Colonic mucosa (tissue), 4 donors: ENCODE data around the gene FRRS1. TPM values are rescaled to one million over a fixed set of nuclear protein-coding genes. Genes with fewer than 3 reads are reported as not detected.

Experiments
- DNase-seq: peaks from one replicate; pipeline ENCODE4 v3.0.0-alpha.2; 2020
- H3K27ac ChIP-seq: fragments of 200-600 bp; one replicate; pipeline ENCODE4 v1.8.0; 2021
- H3K27me3 ChIP-seq: fragments of 200-600 bp; one replicate; pipeline ENCODE4 v1.8.0; 2021
- H3K36me3 ChIP-seq: fragments of 200-600 bp; one replicate; pipeline ENCODE4 v1.8.0; 2021
- H3K4me1 ChIP-seq: fragments of 200-600 bp; one replicate; pipeline ENCODE4 v1.8.0; 2021; ENCODE audit warnings: mild to moderate bottlenecking
- H3K4me3 ChIP-seq: fragments of 200-600 bp; one replicate; pipeline ENCODE4 v1.8.0; 2021
- H3K9ac ChIP-seq, 2 donors: one replicate each; pipeline ENCODE4 v1.7.0; 2013; ENCODE audit warnings: control low read depth in 2 of 2, low read depth in 2 of 2, low read length in 2 of 2
- H3K9me3 ChIP-seq: fragments of 200-600 bp; one replicate; pipeline ENCODE4 v1.8.0; 2021
- intact Hi-C: fragments of 100-400 bp; cut with DNase I; formaldehyde crosslinking; loops from one replicate; pipeline ENCODE4 v1.14.1; 2022
- total RNA-seq, 2 donors: library from RNA; stranded (reverse); fragmentation: NEBNext Ultra II Directional in 1 of 2; extraction: Animal tissue kit (Norgen Biotek cat#: 25700) in 1 of 2; gene quantifications; one replicate each; pipeline ENCODE4 v1.2.1, GENCODE V29; 2021
- TF ChIP-seq, protein P1 (sequence below): fragments of 200-600 bp; IDR thresholded peaks from one replicate; pipeline ENCODE4 v1.8.0; 2022; ENCODE audit warnings: antibody characterized with exemption, mild to moderate bottlenecking
- donor health status: healthy.
- donor health status: DM: no; HTN: no; CAD: no.
- donor health status: DM: no; HTN: no; CAD: no.

Gene FRRS1
- total RNA-seq, 2 donors from 2014 or later, result 16.7 to 17.1 TPM

DNA sequence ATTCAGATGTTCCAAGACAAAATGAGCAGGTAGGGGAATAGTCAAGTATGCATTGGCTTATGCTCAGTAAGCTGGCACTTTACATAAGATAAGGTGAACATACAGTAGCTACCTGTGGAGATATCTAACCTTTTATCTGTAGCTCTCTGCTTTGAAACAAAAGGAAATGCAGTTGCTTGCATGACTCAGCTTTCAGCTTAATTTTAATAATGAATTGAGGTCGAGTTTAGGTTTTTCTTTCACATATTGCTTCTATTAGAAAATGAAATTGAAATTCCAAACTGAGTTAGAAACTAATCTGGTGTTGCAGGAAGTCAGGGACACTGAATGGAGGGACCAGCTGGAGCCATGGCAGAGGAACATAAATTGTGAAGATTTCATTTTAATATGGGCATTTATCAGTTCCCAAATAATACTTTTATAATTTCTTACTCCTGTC is 8.3 kb downstream of the FRRS1 start:
- no peaks in the 10 kb centered on the region for H3K4me1 ChIP-seq

DNA sequence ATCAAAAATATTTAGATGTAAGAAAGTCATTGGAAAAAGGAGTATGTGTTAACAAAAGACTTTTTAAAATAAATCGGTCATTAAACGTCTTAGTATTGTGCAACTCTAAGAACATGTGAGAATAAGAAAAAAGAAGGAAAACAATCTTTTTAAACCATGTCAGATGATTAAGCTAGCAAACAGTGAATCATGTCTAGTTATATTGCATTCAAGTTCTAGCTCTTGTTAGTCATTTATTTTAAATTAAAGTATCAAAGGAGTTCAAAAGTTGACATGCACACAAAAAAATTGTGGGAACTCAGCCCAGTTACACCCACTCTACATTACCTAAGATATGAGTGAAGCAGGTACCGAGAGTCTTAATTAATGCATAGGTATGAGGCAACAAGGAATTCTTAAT is 9.8 kb downstream of the FRRS1 start:
- no peak overlapping the region for H3K9ac ChIP-seq
- H3K9me3 ChIP-seq, result no peaks in the 10 kb centered on the region
- H3K36me3 ChIP-seq, result no peaks in the 10 kb centered on the region
- no peak overlapping the region for H3K4me3 ChIP-seq
- H3K27ac ChIP-seq, result no peak overlapping the region
- intact Hi-C loops, result no loop called here
- no peaks in the 10 kb centered on the region for H3K4me1 ChIP-seq
- no peak for DNase-seq
- H3K27me3 ChIP-seq, result no peaks in the 10 kb centered on the region
- TF ChIP-seq, protein P1, sequence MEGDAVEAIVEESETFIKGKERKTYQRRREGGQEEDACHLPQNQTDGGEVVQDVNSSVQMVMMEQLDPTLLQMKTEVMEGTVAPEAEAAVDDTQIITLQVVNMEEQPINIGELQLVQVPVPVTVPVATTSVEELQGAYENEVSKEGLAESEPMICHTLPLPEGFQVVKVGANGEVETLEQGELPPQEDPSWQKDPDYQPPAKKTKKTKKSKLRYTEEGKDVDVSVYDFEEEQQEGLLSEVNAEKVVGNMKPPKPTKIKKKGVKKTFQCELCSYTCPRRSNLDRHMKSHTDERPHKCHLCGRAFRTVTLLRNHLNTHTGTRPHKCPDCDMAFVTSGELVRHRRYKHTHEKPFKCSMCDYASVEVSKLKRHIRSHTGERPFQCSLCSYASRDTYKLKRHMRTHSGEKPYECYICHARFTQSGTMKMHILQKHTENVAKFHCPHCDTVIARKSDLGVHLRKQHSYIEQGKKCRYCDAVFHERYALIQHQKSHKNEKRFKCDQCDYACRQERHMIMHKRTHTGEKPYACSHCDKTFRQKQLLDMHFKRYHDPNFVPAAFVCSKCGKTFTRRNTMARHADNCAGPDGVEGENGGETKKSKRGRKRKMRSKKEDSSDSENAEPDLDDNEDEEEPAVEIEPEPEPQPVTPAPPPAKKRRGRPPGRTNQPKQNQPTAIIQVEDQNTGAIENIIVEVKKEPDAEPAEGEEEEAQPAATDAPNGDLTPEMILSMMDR, result no peak

More for the DNA sequence above, 8.3 kb downstream of the FRRS1 start:
- no peaks in the 10 kb centered on the region for H3K36me3 ChIP-seq
- no peaks in the 10 kb centered on the region for H3K27me3 ChIP-seq
- TF ChIP-seq, protein P1, result no peak
- H3K4me3 ChIP-seq, result no peak overlapping the region
- DNase-seq, result no peak
- intact Hi-C loops, result no loop called here
- no peak overlapping the region for H3K9ac ChIP-seq
- H3K27ac ChIP-seq, result no peak overlapping the region
- H3K9me3 ChIP-seq, result no peaks in the 10 kb centered on the region

DNA sequence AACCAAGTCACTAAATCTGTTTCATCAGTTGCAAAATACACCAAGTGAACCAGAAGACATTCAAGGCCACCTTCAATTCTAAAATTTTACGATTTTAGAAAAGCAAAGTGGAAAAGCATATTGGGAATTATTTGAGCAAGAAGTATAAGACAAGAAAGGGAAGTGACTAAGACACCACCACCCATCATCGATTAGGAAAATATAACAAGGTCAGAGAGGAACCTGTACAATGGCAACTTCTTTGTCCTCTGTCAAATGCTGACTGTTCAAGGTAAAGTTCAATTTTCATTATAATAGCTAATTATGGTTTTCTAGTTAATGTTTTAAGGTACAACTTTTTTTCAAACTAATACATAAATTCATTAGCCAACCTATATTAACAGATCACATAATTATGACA is 10.8 kb downstream of the FRRS1 start:
- Histone ChIP-seq H3K36me3 (no peaks in the 10 kb centered on the region), H3K4me1 (no peaks in the 10 kb centered on the region), H3K9me3 (no peaks in the 10 kb centered on the region), H3K27me3 (no peaks in the 10 kb centered on the region), H3K9ac (no peak overlapping the region), H3K27ac (no peak overlapping the region), H3K4me3 (no peak overlapping the region)
- no peak for DNase-seq
- TF ChIP-seq, protein P1, result no peak
- intact Hi-C loops, result no loop called here

DNA sequence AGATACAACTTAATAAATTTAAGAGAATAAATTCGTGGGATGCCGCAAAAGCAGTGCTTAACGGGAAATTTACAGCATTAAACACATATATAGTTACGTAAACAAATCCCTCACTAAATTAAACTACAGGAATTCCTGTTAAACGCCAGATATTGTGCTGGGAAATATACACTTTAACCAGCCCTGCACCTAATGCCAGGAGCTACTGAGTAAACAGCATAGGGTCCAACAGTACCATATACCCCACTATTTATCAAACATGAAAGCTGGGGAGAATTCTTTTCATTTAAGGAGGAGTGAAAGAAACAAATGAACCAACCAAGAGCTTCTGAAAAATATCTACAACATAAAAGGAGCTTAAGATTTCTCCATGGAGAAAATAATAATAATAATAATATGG is 11.7 kb downstream of the FRRS1 start:
- TF ChIP-seq, protein P1, result no peak
- Histone ChIP-seq H3K4me1 (no peaks in the 10 kb centered on the region), H3K9me3 (no peaks in the 10 kb centered on the region), H3K27ac (no peak overlapping the region), H3K36me3 (no peaks in the 10 kb centered on the region), H3K27me3 (no peaks in the 10 kb centered on the region), H3K9ac (no peak overlapping the region), H3K4me3 (no peak overlapping the region)
- no peak for DNase-seq
- intact Hi-C loops, result no loop called here

DNA sequence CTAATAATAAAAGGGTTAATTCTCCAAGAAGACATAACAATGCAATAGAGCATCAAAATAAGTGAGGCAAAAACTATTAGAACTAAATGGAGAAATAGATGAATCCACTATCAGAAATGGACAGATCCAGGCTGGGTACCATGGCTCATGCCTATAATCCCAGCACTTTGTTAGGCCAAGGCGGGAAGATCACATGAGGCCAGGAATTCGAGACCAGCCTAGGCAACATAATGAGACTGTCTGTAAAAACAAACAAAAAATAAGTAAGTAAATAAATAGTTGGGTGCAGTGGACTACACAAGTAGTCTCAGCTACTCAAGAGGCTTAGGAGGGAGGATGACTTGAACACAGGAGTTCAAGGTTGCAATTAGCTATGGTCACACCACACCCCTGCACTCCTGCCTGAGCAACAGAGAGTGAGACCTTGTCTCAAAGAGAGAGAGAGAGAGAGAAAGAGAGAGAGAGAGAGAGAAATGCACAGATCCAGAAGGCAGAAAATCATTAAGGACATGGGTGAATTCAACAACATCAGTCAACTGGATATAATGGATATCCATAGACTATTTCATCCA is 12.3 kb downstream of the FRRS1 start:
- TF ChIP-seq, protein P1, result no peak
- no peak overlapping the region for H3K27ac ChIP-seq
- intact Hi-C loops, result no loop called here
- H3K36me3 ChIP-seq, result no peaks in the 10 kb centered on the region
- H3K9ac ChIP-seq, result no peak overlapping the region
- H3K4me1 ChIP-seq, result no peaks in the 10 kb centered on the region
- DNase-seq, result no peak
- H3K27me3 ChIP-seq, result no peaks in the 10 kb centered on the region
- no peak overlapping the region for H3K4me3 ChIP-seq
- H3K9me3 ChIP-seq, result no peaks in the 10 kb centered on the region
